ENCODE data around the gene PJVK.

DNA sequence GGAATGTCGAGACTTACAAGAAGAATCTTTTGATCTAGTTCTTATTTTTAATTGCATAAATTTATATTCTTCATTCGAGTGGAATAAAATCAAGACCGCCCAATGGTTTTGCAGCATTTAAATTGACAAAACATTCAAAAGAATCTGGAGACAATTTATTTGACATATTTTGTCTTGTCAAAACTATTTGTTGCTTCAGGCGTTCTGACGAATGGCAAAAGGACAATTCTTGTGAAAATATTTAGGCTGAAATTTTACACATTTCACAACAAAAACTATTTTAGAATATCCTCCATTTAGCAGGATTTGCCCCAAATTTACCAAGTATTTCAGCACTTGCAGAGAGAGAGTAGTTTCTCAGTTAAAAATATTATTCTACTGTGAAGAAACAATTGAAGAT is 41.9 kb upstream of the PJVK start:
- TF ChIP-seq, protein P1, sequence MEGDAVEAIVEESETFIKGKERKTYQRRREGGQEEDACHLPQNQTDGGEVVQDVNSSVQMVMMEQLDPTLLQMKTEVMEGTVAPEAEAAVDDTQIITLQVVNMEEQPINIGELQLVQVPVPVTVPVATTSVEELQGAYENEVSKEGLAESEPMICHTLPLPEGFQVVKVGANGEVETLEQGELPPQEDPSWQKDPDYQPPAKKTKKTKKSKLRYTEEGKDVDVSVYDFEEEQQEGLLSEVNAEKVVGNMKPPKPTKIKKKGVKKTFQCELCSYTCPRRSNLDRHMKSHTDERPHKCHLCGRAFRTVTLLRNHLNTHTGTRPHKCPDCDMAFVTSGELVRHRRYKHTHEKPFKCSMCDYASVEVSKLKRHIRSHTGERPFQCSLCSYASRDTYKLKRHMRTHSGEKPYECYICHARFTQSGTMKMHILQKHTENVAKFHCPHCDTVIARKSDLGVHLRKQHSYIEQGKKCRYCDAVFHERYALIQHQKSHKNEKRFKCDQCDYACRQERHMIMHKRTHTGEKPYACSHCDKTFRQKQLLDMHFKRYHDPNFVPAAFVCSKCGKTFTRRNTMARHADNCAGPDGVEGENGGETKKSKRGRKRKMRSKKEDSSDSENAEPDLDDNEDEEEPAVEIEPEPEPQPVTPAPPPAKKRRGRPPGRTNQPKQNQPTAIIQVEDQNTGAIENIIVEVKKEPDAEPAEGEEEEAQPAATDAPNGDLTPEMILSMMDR (IDR thresholded peaks at IDR 0.05) = no peak
- no peak for TF ChIP-seq POLR2A (IDR thresholded peaks at IDR 0.05)

Data from right lobe of liver (tissue), 4 donors.